ENCODE measurements around the gene SOD3.

Gene SOD3

DNA sequence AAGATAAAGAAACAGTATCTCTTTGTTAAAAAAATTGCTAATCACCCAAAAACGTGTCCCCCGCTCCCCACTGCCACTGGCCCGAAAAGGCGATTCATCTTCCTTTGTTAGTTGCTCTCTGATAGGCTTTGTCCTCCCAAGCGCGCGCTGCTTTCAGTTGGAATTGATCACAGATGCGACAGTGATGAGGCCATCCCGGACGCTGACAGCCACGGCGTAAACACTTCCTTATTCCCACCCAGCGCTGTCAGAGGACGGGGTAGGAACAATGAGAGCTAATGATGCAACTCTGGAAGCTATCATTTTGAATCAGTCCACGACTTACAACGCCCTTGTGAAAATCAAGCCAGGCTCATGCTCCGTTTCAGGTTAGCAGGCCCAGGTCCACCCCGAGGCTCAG, 21.4 kb downstream of the SOD3 start:
- POLR2A ChIA-PET = no interaction called here
- CTCF ChIA-PET = no interaction called here
- TF ChIP-seq RBAK (tag by site-specific recombination; IDR thresholded peaks at IDR 0.05) (no peak), ZBTB26 (tag by site-specific recombination; optimal IDR thresholded peaks at IDR 0.05) (no peak), KLF7 (tag by site-specific recombination; IDR thresholded peaks at IDR 0.05; ENCODE audit: borderline replicate concordance) (no peak), ZNF416 (tag by site-specific recombination; IDR thresholded peaks at IDR 0.05) (no peak), INSM2 (tag by site-specific recombination; IDR thresholded peaks at IDR 0.05) (no peak), ZNF114 (tag by site-specific recombination; IDR thresholded peaks at IDR 0.05) (no peak), ZNF37A (tag by site-specific recombination; IDR thresholded peaks at IDR 0.05) (no peak), ZNF391 (tag by site-specific recombination; IDR thresholded peaks at IDR 0.05; ENCODE audit: borderline replicate concordance, low read depth) (no peak), ZBTB11 (tag by site-specific recombination; conservative IDR thresholded peaks at IDR 0.05; ENCODE audit: low read depth) (no peak), ZNF433 (tag by site-specific recombination; IDR thresholded peaks at IDR 0.05; ENCODE audit: low read depth) (no peak), ZNF175 (tag by site-specific recombination; IDR thresholded peaks at IDR 0.05) (no peak), ZSCAN4 (tag by site-specific recombination; IDR thresholded peaks at IDR 0.05) (no peak), ZNF292 (tag by site-specific recombination; IDR thresholded peaks at IDR 0.05; ENCODE audit: borderline replicate concordance, low read depth) (no peak), ZNF24 (tag by site-specific recombination; IDR thresholded peaks at IDR 0.05) (no peak), ZNF280C (tag by site-specific recombination; IDR thresholded peaks at IDR 0.05) (no peak), ZNF561 (tag by site-specific recombination; IDR thresholded peaks at IDR 0.05; ENCODE audit: borderline replicate concordance) (no peak), ZNF518A (tag by site-specific recombination; conservative IDR thresholded peaks at IDR 0.05; ENCODE audit: low read depth) (no peak)

More for the DNA sequence above, 21.4 kb downstream of the SOD3 start:
- Histone ChIP-seq H3K9me3 (ENCODE audit: control insufficient read depth, insufficient read depth, low read depth, low read length) (no peaks in the 10 kb centered on the region), H3K4me1 (ENCODE audit: control insufficient read depth, insufficient read depth, low read length) (no peaks in the 10 kb centered on the region), H3K27ac (ENCODE audit: extremely low read depth, low read depth, low read length) (no peak overlapping the region), H3K4me3 (ENCODE audit: low read depth, low read length) (no peak overlapping the region), H3K36me3 (ENCODE audit: control insufficient read depth in 2 of 2, insufficient read depth in 1 of 2, low read length in 2 of 2) (no peaks in the 10 kb centered on the region)

Data from HEK293 (cell line).